ENCODE results near the gene IL17C.

IL17C gene

GRCh38 chr16:88649924-88650748 is 11.8 kb downstream of the IL17C start:
- H3K36me3 Mint-ChIP-seq (ENCODE audit: low read depth), result peaks cover 100% of the 10 kb centered on the region
- H3K9me3 Mint-ChIP-seq, result no peaks in the 10 kb centered on the region
- intact Hi-C loops (cut with micrococcal nuclease), result loop anchor here (1.0 to 5.0 kb wide), 3 partner anchors 9 to 57 kb away; partner anchors contain the start of genes CTU2, RNF166 and SNAI3
- H3K27ac Mint-ChIP-seq, result peak overlapping the region; percentile 92
- H3K4me1 Mint-ChIP-seq (ENCODE audit: low read depth), result peaks cover 63% of the 10 kb centered on the region
- no peaks in the 10 kb centered on the region for H3K27me3 Mint-ChIP-seq
- H3K4me3 Mint-ChIP-seq, result peak overlapping the region; percentile 94

- peak within 1 kb of the TSS; percentile 92 for H3K27ac Mint-ChIP-seq
- H3K4me3 Mint-ChIP-seq, result peak within 1 kb of the TSS; percentile 94
- H3K9me3 Mint-ChIP-seq, result no peaks in the 10 kb centered on the region
- intact Hi-C loops (cut with micrococcal nuclease), result loop anchor here (2.0 to 5.0 kb wide), 2 partner anchors 36 to 56 kb away; partner anchors contain the start of genes CTU2, RNF166 and SNAI3
- H3K27me3 Mint-ChIP-seq, result no peaks in the 10 kb centered on the region
- H3K4me1 Mint-ChIP-seq (ENCODE audit: low read depth), result peaks cover 57% of the 10 kb centered on the region
- H3K36me3 Mint-ChIP-seq (ENCODE audit: low read depth), result peaks cover 100% of the 10 kb centered on the region
These were observed 12.4 kb downstream of the IL17C start, which contains the start of gene CYBA for GRCh38 chr16:88650749-88651275. Gene CYBA (minus strand): TSS chr16:88651053. CDS start chr16:88651013, 40 bp downstream.

GRCh38 chr16:88651276-88651988 is 13.1 kb downstream of the IL17C start:
- Mint-ChIP-seq H3K36me3 (ENCODE audit: low read depth) (peaks cover 100% of the 10 kb centered on the region), H3K27me3 (no peaks in the 10 kb centered on the region), H3K27ac (peak overlapping the region; percentile 92), H3K9me3 (no peaks in the 10 kb centered on the region), H3K4me3 (peak overlapping the region; percentile 94), H3K4me1 (ENCODE audit: low read depth) (peaks cover 50% of the 10 kb centered on the region)
- intact Hi-C loops (cut with micrococcal nuclease), result loop anchor here (2.0 to 5.0 kb wide), 2 partner anchors 36 to 55 kb away; partner anchors contain the start of genes CTU2, RNF166 and SNAI3

- H3K4me3 Mint-ChIP-seq, result no peak overlapping the region
- peaks cover 100% of the 10 kb centered on the region for H3K36me3 Mint-ChIP-seq (ENCODE audit: low read depth)
- H3K27ac Mint-ChIP-seq, result peak overlapping the region; percentile 92
- no peaks in the 10 kb centered on the region for H3K9me3 Mint-ChIP-seq
- peaks cover 45% of the 10 kb centered on the region for H3K4me1 Mint-ChIP-seq (ENCODE audit: low read depth)
- no peaks in the 10 kb centered on the region for H3K27me3 Mint-ChIP-seq
- intact Hi-C loops (cut with micrococcal nuclease), result loop anchor here (2.0 to 5.0 kb wide), 2 partner anchors 35 to 55 kb away; partner anchors contain the start of genes CTU2, RNF166 and SNAI3
These were observed 13.8 kb downstream of the IL17C start for GRCh38 chr16:88651989-88652761.

- Mint-ChIP-seq H3K4me3 (no peak overlapping the region), H3K27ac (no peak overlapping the region)
These were observed 14.3 kb downstream of the IL17C start for GRCh38 chr16:88652762-88653063.

GRCh38 chr16:88653101-88653500 is 14.7 kb downstream of the IL17C start:
- Mint-ChIP-seq H3K27me3 (no peaks in the 10 kb centered on the region), H3K27ac (no peak overlapping the region), H3K36me3 (ENCODE audit: low read depth) (peaks cover 100% of the 10 kb centered on the region), H3K4me1 (ENCODE audit: low read depth) (peaks cover 36% of the 10 kb centered on the region), H3K9me3 (no peaks in the 10 kb centered on the region), H3K4me3 (no peak overlapping the region)
- intact Hi-C loops (cut with micrococcal nuclease), result loop anchor here (5.0 kb wide), 1 partner anchor 34 kb away; the partner anchor contains the start of gene SNAI3

More at GRCh38 chr16:88652762-88653063, 14.3 kb downstream of the IL17C start:
- no peaks in the 10 kb centered on the region for H3K9me3 Mint-ChIP-seq
- peaks cover 39% of the 10 kb centered on the region for H3K4me1 Mint-ChIP-seq (ENCODE audit: low read depth)
- intact Hi-C loops (cut with micrococcal nuclease), result loop anchor here (5.0 kb wide), 1 partner anchor 35 kb away; the partner anchor contains the start of gene SNAI3
- peaks cover 100% of the 10 kb centered on the region for H3K36me3 Mint-ChIP-seq (ENCODE audit: low read depth)
- H3K27me3 Mint-ChIP-seq, result no peaks in the 10 kb centered on the region

GRCh38 chr16:88653596-88654362 is 15.4 kb downstream of the IL17C start:
- Mint-ChIP-seq H3K36me3 (ENCODE audit: low read depth) (peaks cover 100% of the 10 kb centered on the region), H3K4me1 (ENCODE audit: low read depth) (peaks cover 29% of the 10 kb centered on the region), H3K9me3 (no peaks in the 10 kb centered on the region), H3K4me3 (no peak overlapping the region), H3K27ac (no peak overlapping the region), H3K27me3 (no peaks in the 10 kb centered on the region)
- intact Hi-C loops (cut with micrococcal nuclease), result loop anchor here (5.0 kb wide), 1 partner anchor 34 kb away; the partner anchor contains the start of gene SNAI3

GRCh38 chr16:88654363-88655052 is 16.1 kb downstream of the IL17C start:
- H3K27ac Mint-ChIP-seq, result no peak overlapping the region
- no peak overlapping the region for H3K4me3 Mint-ChIP-seq
- H3K27me3 Mint-ChIP-seq, result no peaks in the 10 kb centered on the region
- no peaks in the 10 kb centered on the region for H3K9me3 Mint-ChIP-seq
- intact Hi-C loops (cut with micrococcal nuclease), result loop anchor here (5.0 kb wide), 1 partner anchor 33 kb away; the partner anchor contains the start of gene SNAI3
- peaks cover 100% of the 10 kb centered on the region for H3K36me3 Mint-ChIP-seq (ENCODE audit: low read depth)
- peaks cover 22% of the 10 kb centered on the region for H3K4me1 Mint-ChIP-seq (ENCODE audit: low read depth)

- H3K27ac Mint-ChIP-seq, result no peak overlapping the region
- peaks cover 20% of the 10 kb centered on the region for H3K4me1 Mint-ChIP-seq (ENCODE audit: low read depth)
- no peaks in the 10 kb centered on the region for H3K9me3 Mint-ChIP-seq
- intact Hi-C loops (cut with micrococcal nuclease), result no loop called here
- no peaks in the 10 kb centered on the region for H3K27me3 Mint-ChIP-seq
- no peak overlapping the region for H3K4me3 Mint-ChIP-seq
- H3K36me3 Mint-ChIP-seq (ENCODE audit: low read depth), result peaks cover 100% of the 10 kb centered on the region
These were observed 16.8 kb downstream of the IL17C start for GRCh38 chr16:88655053-88655732.

- Mint-ChIP-seq H3K27ac (no peak overlapping the region), H3K36me3 (ENCODE audit: low read depth) (peaks cover 96% of the 10 kb centered on the region), H3K4me3 (no peak overlapping the region)
These were observed 17.4 kb downstream of the IL17C start for GRCh38 chr16:88655733-88656281.

GRCh38 chr16:88656291-88656980 is 18.1 kb downstream of the IL17C start:
- peaks cover 25% of the 10 kb centered on the region for H3K4me1 Mint-ChIP-seq (ENCODE audit: low read depth)
- intact Hi-C loops (cut with micrococcal nuclease), result no loop called here
- H3K36me3 Mint-ChIP-seq (ENCODE audit: low read depth), result peaks cover 90% of the 10 kb centered on the region
- no peaks in the 10 kb centered on the region for H3K9me3 Mint-ChIP-seq
- H3K27ac Mint-ChIP-seq, result no peak overlapping the region
- no peaks in the 10 kb centered on the region for H3K27me3 Mint-ChIP-seq
- H3K4me3 Mint-ChIP-seq, result no peak overlapping the region

More at GRCh38 chr16:88655733-88656281, 17.4 kb downstream of the IL17C start:
- H3K4me1 Mint-ChIP-seq (ENCODE audit: low read depth), result peaks cover 25% of the 10 kb centered on the region
- intact Hi-C loops (cut with micrococcal nuclease), result no loop called here
- H3K9me3 Mint-ChIP-seq, result no peaks in the 10 kb centered on the region
- no peaks in the 10 kb centered on the region for H3K27me3 Mint-ChIP-seq

Measured in dendritic cell treated with granulocyte-macrophage colony-stimulating factor and Interleukin-4, amounts not matched to agents 40 ng/mL and 50 ng/mL, for 4 days (primary cell).